Small intestine (tissue), 7 donors: ENCODE measurements around the gene LDAH. TPM values are rescaled to one million over a fixed set of nuclear protein-coding genes. Genes with fewer than 3 reads are reported as not detected.
A peak's percentile ranks its signal among the peaks of the same experiment; 100 is the strongest.

ENCODE experiments used
- DNase-seq, 2 donors: peaks; one replicate each; pipeline versions ENCODE4 v3.0.0 to v3.0.0-alpha.2; 2013
- FAIRE-seq: peaks from 2 replicates; lab custom pipeline; 2012; peaks lifted over from hg19 to GRCh38; lab: Jason Lieb, UNC
- H3K27ac ChIP-seq, 3 donors: one replicate each; pipeline ENCODE4 v1.5.1; 2013; ENCODE audit warnings: low read length in 2 of 3, mild to moderate bottlenecking in 2 of 3, control low read depth in 1 of 3, inconsistent platforms in 1 of 3, low read depth in 1 of 3, moderate library complexity in 1 of 3
- H3K27me3 ChIP-seq, 3 donors: one replicate each; pipeline ENCODE4 v1.6.1; 2013; ENCODE audit warnings: low read length in 3 of 3, inconsistent platforms in 1 of 3; ENCODE audit not compliant: control insufficient read depth in 3 of 3, insufficient read depth in 3 of 3
- H3K36me3 ChIP-seq, 3 donors: one replicate each; pipeline ENCODE4 v1.6.1; 2013; ENCODE audit warnings: low read length in 3 of 3, inconsistent platforms in 1 of 3, low read depth in 1 of 3, mild to moderate bottlenecking in 1 of 3, moderate library complexity in 1 of 3; ENCODE audit not compliant: control insufficient read depth in 3 of 3, insufficient read depth in 2 of 3
- H3K4me1 ChIP-seq, 3 donors: one replicate each; pipeline ENCODE4 v1.6.1; 2013; ENCODE audit warnings: low read length in 2 of 3, inconsistent platforms in 1 of 3, low read depth in 1 of 3, mild to moderate bottlenecking in 1 of 3, moderate library complexity in 1 of 3; ENCODE audit not compliant: control insufficient read depth in 3 of 3, insufficient read depth in 2 of 3
- H3K4me3 ChIP-seq, 3 donors: one replicate each; pipeline ENCODE4 v1.5.1; 2013; ENCODE audit warnings: low read length in 3 of 3, control low read depth in 1 of 3, inconsistent platforms in 1 of 3, low read depth in 1 of 3, mild to moderate bottlenecking in 1 of 3, moderate library complexity in 1 of 3
- H3K9me3 ChIP-seq, 2 donors: one replicate each; pipeline ENCODE4 v1.6.1; 2013; ENCODE audit warnings: low read depth in 1 of 2, low read length in 1 of 2; ENCODE audit not compliant: control insufficient read depth in 2 of 2, insufficient read depth in 1 of 2
- WGBS, 3 donors: extraction: QIAGEN DNeasy Blood & Tissue Kit; methylation state at CpG; one replicate each; pipeline ENCODE4 v1.1.7; 2013; 5-methylcytosine and 5-hydroxymethylcytosine counted together
- polyA plus RNA-seq, 4 donors: library from polyadenylated mRNA; stranded (reverse) in 3 of 4; unstranded in 1 of 4; fragments of 200-250 nt in 3 of 4; fragments of 120-200 nt in 1 of 4; gene quantifications; one replicate each; pipeline versions ENCODE4 v1.2.1 to v1.2.3, GENCODE V29; 2013
- donor health status: healthy with polysubstance abuse.
- donor health status: control.
- donor health status: control.
- donor health status: Bipolar disorder and iron deficiency.
- donor health status: healthy.

The LDAH gene
- polyA plus RNA-seq, 4 donors, result 4.3 to 32.1 (median 10.4) TPM

- H3K27me3 ChIP-seq, result peaks cover 22 to 88% (median 56%) of the 10 kb centered on the region in 3 donors
- H3K4me3 ChIP-seq, result no peak overlapping the region
- peaks cover 0 to 22% (median 0%) of the 10 kb centered on the region in 3 donors for H3K4me1 ChIP-seq
- H3K36me3 ChIP-seq, result no peaks in the 10 kb centered on the region
- H3K9me3 ChIP-seq, result no peaks in the 10 kb centered on the region
- WGBS, 3 donors, result 19 to 25% (median 24%) methylated on average over 17 of the region's 17 CpGs
- no peak for DNase-seq
- no peak overlapping the region for H3K27ac ChIP-seq
- no peak for FAIRE-seq
Measured at GRCh38 chr2:20664431-20665242, 158.3 kb downstream of the LDAH start.

GRCh38 chr2:20664071-20664390, 158.9 kb downstream of the LDAH start:
- 44 to 69% (median 61%) methylated on average over 2 of the region's 2 CpGs for WGBS, 3 donors
- Histone ChIP-seq H3K4me1 (peaks cover 0 to 16% (median 0%) of the 10 kb centered on the region in 3 donors), H3K27me3 (peaks cover 22 to 85% (median 51%) of the 10 kb centered on the region in 3 donors), H3K4me3 (no peak overlapping the region), H3K9me3 (no peaks in the 10 kb centered on the region), H3K36me3 (no peaks in the 10 kb centered on the region), H3K27ac (no peak overlapping the region)
- FAIRE-seq (no peak), DNase-seq (no peak)

- no peak for FAIRE-seq
Measured at GRCh38 chr2:20663196-20664070, 159.5 kb downstream of the LDAH start.

GRCh38 chr2:20662308-20662937, 160.5 kb downstream of the LDAH start:
- WGBS, 3 donors, result 73 to 79% (median 77%) methylated on average over 5 of the region's 5 CpGs
- Histone ChIP-seq H3K4me1 (peaks cover 0 to 16% (median 0%) of the 10 kb centered on the region in 3 donors), H3K27ac (no peak overlapping the region), H3K27me3 (peaks cover 14 to 72% (median 40%) of the 10 kb centered on the region in 3 donors), H3K9me3 (no peaks in the 10 kb centered on the region), H3K4me3 (no peak overlapping the region), H3K36me3 (no peaks in the 10 kb centered on the region)
- DNase-seq (no peak), FAIRE-seq (no peak)

More at GRCh38 chr2:20663196-20664070, 159.5 kb downstream of the LDAH start:
- peaks cover 17 to 79% (median 48%) of the 10 kb centered on the region in 3 donors for H3K27me3 ChIP-seq
- H3K9me3 ChIP-seq, result no peaks in the 10 kb centered on the region
- no peak for DNase-seq
- no peaks in the 10 kb centered on the region for H3K36me3 ChIP-seq
- WGBS, 3 donors, result 42 to 55% (median 45%) methylated on average over 7 of the region's 7 CpGs
- H3K27ac ChIP-seq, result no peak overlapping the region
- no peak overlapping the region for H3K4me3 ChIP-seq
- peaks cover 0 to 16% (median 0%) of the 10 kb centered on the region in 3 donors for H3K4me1 ChIP-seq

GRCh38 chr2:20661421-20662307, 161.2 kb downstream of the LDAH start:
- H3K36me3 ChIP-seq, result no peaks in the 10 kb centered on the region
- DNase-seq (peak; percentile 76 to 80), FAIRE-seq (no peak)
- no peak overlapping the region for H3K4me3 ChIP-seq
- peaks cover 13 to 71% (median 40%) of the 10 kb centered on the region in 3 donors for H3K27me3 ChIP-seq
- H3K4me1 ChIP-seq, result peaks cover 0 to 15% (median 0%) of the 10 kb centered on the region in 3 donors
- no peaks in the 10 kb centered on the region for H3K9me3 ChIP-seq
- H3K27ac ChIP-seq, result no peak overlapping the region
- WGBS, 3 donors, result 33 to 39% (median 38%) methylated on average over 9 to 11 of the region's 11 CpGs

GRCh38 chr2:20660506-20661420, 162.1 kb downstream of the LDAH start:
- H3K9me3 ChIP-seq, result no peaks in the 10 kb centered on the region
- DNase-seq (no peak), FAIRE-seq (no peak)
- no peak overlapping the region for H3K27ac ChIP-seq
- H3K4me3 ChIP-seq, result no peak overlapping the region
- peaks cover 9 to 65% (median 34%) of the 10 kb centered on the region in 3 donors for H3K27me3 ChIP-seq
- 58 to 59% (median 58%) methylated on average over 8 of the region's 8 CpGs for WGBS, 3 donors
- peaks cover 0 to 6% (median 0%) of the 10 kb centered on the region in 3 donors for H3K4me1 ChIP-seq
- H3K36me3 ChIP-seq, result no peaks in the 10 kb centered on the region
